ENCODE measurements around the gene PPP1R12C. TPM values are rescaled to one million over a fixed set of nuclear protein-coding genes. Genes with fewer than 3 reads are reported as not detected.

PPP1R12C gene
- total RNA-seq, 1 donor from 2014 or later = 68.7 TPM

GRCh38 chr19:55132453-55133129 is 15.2 kb upstream of the PPP1R12C start:
- no peak overlapping the region for H3K4me3 ChIP-seq (ENCODE audit: low read depth, low read length)
- DNase-seq (ENCODE audit: low read depth) = no peak
- TF ChIP-seq CTCF (conservative IDR thresholded peaks at IDR 0.05; ENCODE audit: low read depth, low read length) = peak; percentile 37

- no peak overlapping the region for H3K4me3 ChIP-seq (ENCODE audit: low read depth, low read length)
- TF ChIP-seq CTCF (conservative IDR thresholded peaks at IDR 0.05; ENCODE audit: low read depth, low read length) = no peak
- no peak for DNase-seq (ENCODE audit: low read depth)
Measured at GRCh38 chr19:55131421-55131820, 14.0 kb upstream of the PPP1R12C start.

GRCh38 chr19:55119053-55119452 is 1.6 kb upstream of the PPP1R12C start:
- no peak overlapping the region for H3K4me3 ChIP-seq (ENCODE audit: low read depth, low read length)
- no peak for TF ChIP-seq CTCF (conservative IDR thresholded peaks at IDR 0.05; ENCODE audit: low read depth, low read length)
- no peak for DNase-seq (ENCODE audit: low read depth)

- DNase-seq (ENCODE audit: low read depth) = no peak
- peak overlapping the region; percentile 65 for H3K4me3 ChIP-seq (ENCODE audit: low read depth, low read length)
- TF ChIP-seq CTCF (conservative IDR thresholded peaks at IDR 0.05; ENCODE audit: low read depth, low read length) = no peak
Measured at GRCh38 chr19:55118401-55118991, 1.1 kb upstream of the PPP1R12C start.

GRCh38 chr19:55117663-55118391 is 390 bp upstream of the PPP1R12C start:
- H3K4me3 ChIP-seq (ENCODE audit: low read depth, low read length) = peak overlapping the region; percentile 65
- TF ChIP-seq CTCF (conservative IDR thresholded peaks at IDR 0.05; ENCODE audit: low read depth, low read length) = no peak
- DNase-seq (ENCODE audit: low read depth) = peak; percentile 79

- H3K4me3 ChIP-seq (ENCODE audit: low read depth, low read length) = peak overlapping the region; percentile 72
- DNase-seq (ENCODE audit: low read depth) = no peak
- no peak for TF ChIP-seq CTCF (conservative IDR thresholded peaks at IDR 0.05; ENCODE audit: low read depth, low read length)
Measured at GRCh38 chr19:55116232-55116858, 1.1 kb downstream of the PPP1R12C start.
